ENCODE measurements around the gene ZNF662. TPM values are rescaled to one million over a fixed set of nuclear protein-coding genes. Genes with fewer than 3 reads are reported as not detected.
"Not testable (repeated sequence)": the region's sequence is repeated elsewhere in the genome, so short reads cannot be mapped to it uniquely, and the experiment has no call there.

ZNF662 gene
- total RNA-seq, 1 experiment from 2014 or later = 1.1 TPM

DNA sequence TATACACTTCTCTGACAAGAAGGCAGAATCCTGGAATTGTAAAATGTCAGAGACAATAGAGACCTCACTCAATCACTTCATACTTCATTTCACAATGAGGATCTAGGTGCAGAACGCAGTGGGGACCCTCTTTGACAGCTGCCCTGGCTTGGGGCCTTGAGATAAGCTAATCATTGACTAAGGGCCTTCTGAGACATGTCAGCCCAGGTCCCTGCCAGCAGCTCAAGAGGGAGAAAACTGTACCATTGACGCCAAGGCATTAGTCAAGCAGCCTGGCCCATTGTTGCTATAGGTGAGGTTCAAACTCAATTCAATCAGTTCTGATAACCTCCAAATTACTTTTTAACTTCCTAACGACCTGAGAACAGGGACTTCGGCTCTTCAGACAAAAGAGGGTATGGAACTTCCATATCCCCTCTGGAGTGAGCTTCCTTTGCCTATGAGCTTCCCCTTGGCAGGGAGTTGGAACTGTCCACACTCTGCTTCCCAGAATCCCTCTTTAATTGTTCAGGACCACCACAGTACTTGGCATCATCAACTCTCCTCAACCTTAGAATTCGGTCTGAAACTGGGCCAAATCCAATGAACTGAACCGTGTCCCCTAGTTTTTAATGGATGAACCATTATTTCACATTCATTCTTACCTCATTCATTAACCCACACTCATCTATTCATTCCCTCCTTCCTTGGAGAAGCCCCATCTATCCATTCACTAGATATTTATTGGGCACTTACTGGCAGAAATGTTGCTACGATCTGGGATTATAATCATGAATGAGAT lies 28.8 kb upstream of the ZNF662 start:
- Mint-ChIP-seq H3K9me3 (ENCODE audit: low read depth, unreplicated experiment) (no peaks in the 10 kb centered on the region), H3K4me1 (ENCODE audit: low read depth, unreplicated experiment) (peaks cover 7% of the 10 kb centered on the region), H3K27me3 (ENCODE audit: unreplicated experiment) (peaks cover 72% of the 10 kb centered on the region), H3K27ac (ENCODE audit: unreplicated experiment) (no peak overlapping the region), H3K4me3 (ENCODE audit: low read depth, unreplicated experiment) (no peak overlapping the region), H3K36me3 (ENCODE audit: insufficient read depth, unreplicated experiment) (peaks cover 15% of the 10 kb centered on the region)
- TF ChIP-seq CTCF (IDR thresholded peaks at IDR 0.05; ENCODE audit: unreplicated experiment) = no peak
- intact Hi-C loops (cut with micrococcal nuclease; ENCODE audit: unreplicated experiment) = no loop called here
- CTCF ChIA-PET = no interaction called here
- BruUV-seq (replicated peaks) = no TSS peak
- no peak for DNase-seq

DNA sequence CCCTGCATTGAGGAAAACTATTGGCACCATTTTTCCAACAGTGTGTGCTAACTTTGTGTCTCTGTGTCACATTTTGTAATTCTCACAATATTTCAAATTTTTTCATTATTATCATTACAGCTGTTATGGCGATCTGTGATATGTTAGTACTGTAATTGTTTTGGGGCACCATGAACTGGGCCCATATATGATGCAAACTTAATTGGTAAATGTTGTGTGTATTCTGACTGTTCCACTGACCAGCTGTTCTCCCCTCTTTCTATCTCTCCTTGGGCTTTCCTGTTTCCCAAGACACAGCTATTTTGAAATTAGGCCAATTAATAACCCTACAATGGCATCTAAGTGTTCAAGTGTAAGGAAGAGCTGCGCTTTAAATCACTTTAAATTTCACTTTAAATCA lies 28.1 kb upstream of the ZNF662 start:
- H3K9me3 Mint-ChIP-seq (ENCODE audit: low read depth, unreplicated experiment) = no peaks in the 10 kb centered on the region
- no peak overlapping the region for H3K4me3 Mint-ChIP-seq (ENCODE audit: low read depth, unreplicated experiment)
- peaks cover 7% of the 10 kb centered on the region for H3K4me1 Mint-ChIP-seq (ENCODE audit: low read depth, unreplicated experiment)
- intact Hi-C loops (cut with micrococcal nuclease; ENCODE audit: unreplicated experiment) = no loop called here
- TF ChIP-seq CTCF (IDR thresholded peaks at IDR 0.05; ENCODE audit: unreplicated experiment) = no peak
- no peak for DNase-seq
- peaks cover 15% of the 10 kb centered on the region for H3K36me3 Mint-ChIP-seq (ENCODE audit: insufficient read depth, unreplicated experiment)
- H3K27me3 Mint-ChIP-seq (ENCODE audit: unreplicated experiment) = peaks cover 65% of the 10 kb centered on the region
- CTCF ChIA-PET = no interaction called here
- BruUV-seq (replicated peaks) = no TSS peak
- H3K27ac Mint-ChIP-seq (ENCODE audit: unreplicated experiment) = no peak overlapping the region

GRCh38 chr3:42880183-42880582 lies 25.8 kb upstream of the ZNF662 start:
- no peak for DNase-seq
- CTCF ChIA-PET = no interaction called here
- no peaks in the 10 kb centered on the region for H3K9me3 Mint-ChIP-seq (ENCODE audit: low read depth, unreplicated experiment)
- peak overlapping the region; percentile 83 for H3K4me3 Mint-ChIP-seq (ENCODE audit: low read depth, unreplicated experiment)
- peaks cover 44% of the 10 kb centered on the region for H3K27me3 Mint-ChIP-seq (ENCODE audit: unreplicated experiment)
- H3K4me1 Mint-ChIP-seq (ENCODE audit: low read depth, unreplicated experiment) = peaks cover 18% of the 10 kb centered on the region
- intact Hi-C loops (cut with micrococcal nuclease; ENCODE audit: unreplicated experiment) = loop anchor here (2.0 kb wide), 1 partner anchor 99 kb away; no protein-coding TSS in a partner anchor
- TF ChIP-seq CTCF (IDR thresholded peaks at IDR 0.05; ENCODE audit: unreplicated experiment) = no peak
- no peak overlapping the region for H3K27ac Mint-ChIP-seq (ENCODE audit: unreplicated experiment)
- BruUV-seq (replicated peaks) = no TSS peak
- peaks cover 15% of the 10 kb centered on the region for H3K36me3 Mint-ChIP-seq (ENCODE audit: insufficient read depth, unreplicated experiment)

DNA sequence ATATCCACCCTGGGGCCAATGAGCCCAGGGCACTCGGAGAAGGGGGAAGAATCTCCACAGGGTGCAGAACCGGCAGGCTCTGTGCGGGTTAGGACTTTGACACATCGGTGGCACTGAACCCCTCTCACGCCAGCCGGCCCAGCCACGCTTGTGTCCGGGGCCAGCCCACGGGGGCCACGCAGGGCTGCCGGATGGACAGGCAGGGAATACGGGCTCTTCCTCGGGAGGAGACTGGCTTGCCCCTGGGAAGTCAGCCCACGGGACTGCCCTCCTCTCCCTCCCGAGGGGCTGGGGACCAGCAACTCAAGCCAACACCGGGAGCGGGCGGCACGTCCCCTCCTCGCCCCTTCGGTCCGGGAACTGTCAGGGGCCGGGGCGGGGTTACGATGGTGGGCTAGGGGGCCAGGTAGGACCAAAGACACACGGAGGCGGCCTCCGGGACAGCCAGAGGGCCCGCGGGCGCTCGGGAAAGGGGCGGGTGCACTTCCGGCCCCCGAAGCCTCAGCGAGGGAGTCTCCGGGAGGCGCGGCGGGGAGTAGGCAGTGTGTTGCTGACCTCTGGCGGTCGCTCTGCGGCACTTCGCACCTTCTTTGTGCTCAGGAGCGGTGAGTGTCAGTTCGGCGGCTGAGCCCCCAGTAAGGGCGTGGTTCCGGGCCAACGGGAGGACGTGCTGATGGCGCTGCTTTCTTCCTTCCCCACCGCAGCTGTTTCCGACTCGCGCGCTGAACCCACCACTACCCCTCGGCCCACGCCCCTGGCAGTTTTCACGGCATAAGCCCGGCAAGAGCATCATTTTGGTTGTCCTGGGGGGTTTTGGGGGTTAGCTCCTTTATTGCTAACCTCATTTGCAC lies 25.1 kb upstream of the ZNF662 start:
- Mint-ChIP-seq H3K27ac (ENCODE audit: unreplicated experiment) (peak overlapping the region; percentile 49), H3K9me3 (ENCODE audit: low read depth, unreplicated experiment) (no peaks in the 10 kb centered on the region), H3K36me3 (ENCODE audit: insufficient read depth, unreplicated experiment) (peaks cover 15% of the 10 kb centered on the region), H3K4me3 (ENCODE audit: low read depth, unreplicated experiment) (peak overlapping the region; percentile 83), H3K4me1 (ENCODE audit: low read depth, unreplicated experiment) (peaks cover 23% of the 10 kb centered on the region), H3K27me3 (ENCODE audit: unreplicated experiment) (peaks cover 37% of the 10 kb centered on the region)
- CTCF ChIA-PET = interaction anchor here (0.6 to 1.1 kb wide), 6 partner anchors 12 to 101 kb away, joined by 3 to 4 read pairs (median 3); partner anchors contain the start of gene HIGD1A
- peak; percentile 79 for TF ChIP-seq CTCF (IDR thresholded peaks at IDR 0.05; ENCODE audit: unreplicated experiment)
- intact Hi-C loops (cut with micrococcal nuclease; ENCODE audit: unreplicated experiment) = loop anchor here (1.0 to 2.0 kb wide), 2 partner anchors 50 to 100 kb away; no protein-coding TSS in a partner anchor
- DNase-seq = peak; percentile 86
- BruUV-seq (replicated peaks) = no TSS peak

DNA sequence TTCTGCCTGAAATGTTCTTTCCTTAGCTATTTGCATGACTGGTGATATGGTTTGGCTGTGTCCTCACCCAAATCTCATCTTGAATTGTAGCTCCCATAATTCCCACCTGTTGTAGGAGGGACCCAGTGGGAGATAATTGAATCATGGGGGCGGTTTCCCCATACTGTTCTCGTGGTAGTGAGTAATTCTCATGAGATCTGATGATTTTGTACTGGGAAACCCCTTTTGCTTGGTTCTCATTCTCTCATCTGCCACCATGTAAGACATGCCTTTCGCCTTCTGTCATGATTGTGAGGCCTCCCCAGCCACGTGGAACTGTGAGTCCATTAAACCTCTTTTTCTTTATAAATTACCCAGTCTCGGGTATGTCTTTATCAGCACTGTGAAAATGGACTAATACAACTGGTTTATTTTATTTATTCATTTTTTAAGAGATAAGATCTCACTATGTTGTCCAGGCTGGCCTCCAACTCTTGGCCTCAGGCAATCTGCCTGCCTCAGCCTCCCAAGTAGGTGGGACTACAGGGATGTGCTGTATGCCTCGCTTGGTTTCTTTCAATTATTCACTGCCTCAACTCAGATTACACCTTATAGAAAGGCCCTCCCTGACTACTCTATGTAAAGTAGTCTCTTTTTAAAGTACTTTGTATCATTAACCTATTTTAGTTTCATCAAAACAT lies 22.6 kb upstream of the ZNF662 start:
- H3K4me1 Mint-ChIP-seq (ENCODE audit: low read depth, unreplicated experiment) = peaks cover 31% of the 10 kb centered on the region
- H3K9me3 Mint-ChIP-seq (ENCODE audit: low read depth, unreplicated experiment); BruUV-seq (replicated peaks); DNase-seq; H3K4me3 Mint-ChIP-seq (ENCODE audit: low read depth, unreplicated experiment); intact Hi-C loops (cut with micrococcal nuclease; ENCODE audit: unreplicated experiment); H3K27ac Mint-ChIP-seq (ENCODE audit: unreplicated experiment): not testable (repeated sequence)
- H3K27me3 Mint-ChIP-seq (ENCODE audit: unreplicated experiment) = peaks cover 13% of the 10 kb centered on the region
- CTCF ChIA-PET = interaction anchor here (1.3 kb wide), 1 partner anchor 654 kb away, joined by 3 read pairs; no protein-coding TSS in a partner anchor
- H3K36me3 Mint-ChIP-seq (ENCODE audit: insufficient read depth, unreplicated experiment) = peaks cover 15% of the 10 kb centered on the region
